ENCODE data around the gene PATE2.

PATE2 gene

GRCh38 chr11:125762445-125762844, 16.2 kb downstream of the PATE2 start:
- TF ChIP-seq GATA3 (IDR thresholded peaks at IDR 0.05; ENCODE audit: low read depth, low read length) (no peak), GATA2 (IDR thresholded peaks at IDR 0.05; ENCODE audit: low read depth, low read length) (no peak)

GRCh38 chr11:125756050-125756449, 22.6 kb downstream of the PATE2 start:
- TF ChIP-seq GATA3 (IDR thresholded peaks at IDR 0.05; ENCODE audit: low read depth, low read length) (no peak), GATA2 (IDR thresholded peaks at IDR 0.05; ENCODE audit: low read depth, low read length) (no peak)

- TF ChIP-seq GATA3 (IDR thresholded peaks at IDR 0.05; ENCODE audit: low read depth, low read length) (no peak), GATA2 (IDR thresholded peaks at IDR 0.05; ENCODE audit: low read depth, low read length) (no peak)
Observed at GRCh38 chr11:125750629-125751028, 28.0 kb downstream of the PATE2 start.

- TF ChIP-seq GATA2 (IDR thresholded peaks at IDR 0.05; ENCODE audit: low read depth, low read length), result no peak
- TF ChIP-seq GATA3 (IDR thresholded peaks at IDR 0.05; ENCODE audit: low read depth, low read length), result no peak
Observed at GRCh38 chr11:125745979-125746378, 32.6 kb downstream of the PATE2 start, which contains the start of gene PATE1. Gene PATE1, plus strand, starts transcription at chr11:125746279. Its CDS starts 26 bp downstream, at chr11:125746305.

GRCh38 chr11:125743681-125744080, 34.9 kb downstream of the PATE2 start:
- TF ChIP-seq GATA3 (IDR thresholded peaks at IDR 0.05; ENCODE audit: low read depth, low read length) (no peak), GATA2 (IDR thresholded peaks at IDR 0.05; ENCODE audit: low read depth, low read length) (no peak)

- TF ChIP-seq GATA3 (IDR thresholded peaks at IDR 0.05; ENCODE audit: low read depth, low read length), result no peak
- no peak for TF ChIP-seq GATA2 (IDR thresholded peaks at IDR 0.05; ENCODE audit: low read depth, low read length)
Observed at GRCh38 chr11:125740617-125741016, 38.0 kb downstream of the PATE2 start.

- TF ChIP-seq GATA2 (IDR thresholded peaks at IDR 0.05; ENCODE audit: low read depth, low read length), result no peak
- TF ChIP-seq GATA3 (IDR thresholded peaks at IDR 0.05; ENCODE audit: low read depth, low read length), result no peak
Observed at GRCh38 chr11:125728969-125729368, 49.7 kb downstream of the PATE2 start.
